H9 (cell line): ENCODE measurements around the gene AK5. TPM values are rescaled to one million over a fixed set of nuclear protein-coding genes. Genes with fewer than 3 reads are reported as not detected.

Source experiments
- DNase-seq: peaks from one replicate; pipeline ENCODE4 v3.0.0-alpha.2; 2017
- H2AFZ ChIP-seq: one replicate; pipeline ENCODE4 v1.6.1; 2013; ENCODE audit warnings: mild to moderate bottlenecking, low read length, control low read depth, moderate library complexity
- H2AK5ac ChIP-seq: 2 replicates; pipeline ENCODE4 v1.6.1; 2013; ENCODE audit warnings: low read length, control low read depth, mixed read lengths; ENCODE audit not compliant: insufficient read length
- H2BK120ac ChIP-seq: one replicate; pipeline ENCODE4 v1.6.1; 2013; ENCODE audit warnings: low read depth, mild to moderate bottlenecking, low read length, control low read depth, inconsistent platforms; ENCODE audit not compliant: poor library complexity, severe bottlenecking
- H2BK12ac ChIP-seq: 2 replicates; pipeline ENCODE4 v1.6.1; 2013; ENCODE audit warnings: low read length, control low read depth, mixed read lengths, low read depth; ENCODE audit not compliant: insufficient read length
- H2BK15ac ChIP-seq: 2 replicates; pipeline ENCODE4 v1.6.1; 2013; ENCODE audit warnings: low read depth, low read length, control low read depth
- H2BK20ac ChIP-seq: one replicate; pipeline ENCODE4 v1.6.1; 2013; ENCODE audit warnings: low read depth, mild to moderate bottlenecking, low read length, control low read depth, inconsistent platforms; ENCODE audit not compliant: poor library complexity, severe bottlenecking
- H2BK5ac ChIP-seq: 2 replicates; pipeline ENCODE4 v1.6.1; 2013; ENCODE audit warnings: low read length, control low read depth, mixed read lengths; ENCODE audit not compliant: insufficient read length
- H3K14ac ChIP-seq: 2 replicates; pipeline ENCODE4 v1.6.1; 2013; ENCODE audit warnings: low read length, control low read depth; ENCODE audit not compliant: insufficient read depth
- H3K18ac ChIP-seq: 2 replicates; pipeline ENCODE4 v1.6.1; 2013; ENCODE audit warnings: low read depth, mild to moderate bottlenecking, mixed read lengths, low read length, control low read depth; ENCODE audit not compliant: insufficient read length
- H3K23ac ChIP-seq: 2 replicates; pipeline ENCODE4 v1.6.1; 2013; ENCODE audit warnings: low read length, control low read depth, mixed read lengths, low read depth; ENCODE audit not compliant: insufficient read length
- H3K23me2 ChIP-seq: 2 replicates; pipeline ENCODE4 v1.6.1; 2013; ENCODE audit warnings: low read depth, mild to moderate bottlenecking, mixed read lengths, low read length, control low read depth; ENCODE audit not compliant: insufficient read length, poor library complexity, severe bottlenecking
- H3K27ac ChIP-seq: 2 replicates; pipeline ENCODE4 v1.5.1; 2013; ENCODE audit warnings: low read length, control low read depth, mixed read lengths, low read depth; ENCODE audit not compliant: insufficient read length
- H3K27me3 ChIP-seq: 2 replicates; pipeline ENCODE4 v1.6.1; 2013; ENCODE audit warnings: low read length, control low read depth, inconsistent platforms; ENCODE audit not compliant: insufficient read depth
- H3K4ac ChIP-seq: 2 replicates; pipeline ENCODE4 v1.6.1; 2013; ENCODE audit warnings: low read depth, mild to moderate bottlenecking, control low read depth, inconsistent platforms, low read length, moderate library complexity
- H3K4me1 ChIP-seq: 2 replicates; pipeline ENCODE4 v1.6.1; 2013; ENCODE audit warnings: low read length, control low read depth, inconsistent platforms; ENCODE audit not compliant: insufficient read depth
- H3K4me2 ChIP-seq: 2 replicates; pipeline ENCODE4 v1.6.1; 2013; ENCODE audit warnings: low read length, control low read depth, mixed read lengths; ENCODE audit not compliant: insufficient read length, insufficient read depth
- H3K56ac ChIP-seq: 2 replicates; pipeline ENCODE4 v1.6.1; 2013; ENCODE audit warnings: low read depth, mild to moderate bottlenecking, mixed read lengths, low read length, control low read depth; ENCODE audit not compliant: insufficient read length
- H3K79me1 ChIP-seq: 2 replicates; pipeline ENCODE4 v1.6.1; 2013; ENCODE audit warnings: low read depth, mild to moderate bottlenecking, moderate library complexity, low read length, control low read depth, inconsistent platforms; ENCODE audit not compliant: insufficient read depth, poor library complexity, severe bottlenecking
- H3K79me2 ChIP-seq: 2 replicates; pipeline ENCODE4 v1.6.1; 2013; ENCODE audit warnings: low read length, control low read depth, inconsistent platforms; ENCODE audit not compliant: insufficient read depth
- H3K9ac ChIP-seq: 2 replicates; pipeline ENCODE4 v1.6.1; 2013; ENCODE audit warnings: low read length, control low read depth, mixed read lengths; ENCODE audit not compliant: insufficient read length; ENCODE audit errors: extremely low read depth
- H3K9me3 ChIP-seq: one replicate; pipeline ENCODE4 v1.6.1; 2013; ENCODE audit warnings: low read depth, low read length, inconsistent platforms; ENCODE audit not compliant: control insufficient read depth
- H3T11ph ChIP-seq: one replicate; pipeline ENCODE4 v1.6.1; 2013; ENCODE audit warnings: mild to moderate bottlenecking, low read length, control low read depth, inconsistent platforms
- H4K20me1 ChIP-seq: one replicate; pipeline ENCODE4 v1.6.1; 2013; ENCODE audit not compliant: control insufficient read depth, insufficient read length, insufficient read depth
- H4K5ac ChIP-seq: 2 replicates; pipeline ENCODE4 v1.6.1; 2013; ENCODE audit warnings: low read depth, mild to moderate bottlenecking, mixed read lengths, low read length, control low read depth; ENCODE audit not compliant: insufficient read length
- H4K8ac ChIP-seq: replicated peaks from 2 replicates; pipeline ENCODE4 v1.6.1; 2013; ENCODE audit warnings: low read length, control low read depth, mixed read lengths, low read depth; ENCODE audit not compliant: insufficient read length
- H4K91ac ChIP-seq: 2 replicates; pipeline ENCODE4 v1.6.1; 2013; ENCODE audit warnings: low read depth, mild to moderate bottlenecking, moderate library complexity, mixed read lengths, low read length, control low read depth; ENCODE audit not compliant: insufficient read length
- H3K27ac Mint-ChIP-seq, 3 experiments: 2 replicates in 2 of 3; 3 replicates in 1 of 3; pipeline ENCODE4 v1.8.0; 2020 to 2021; ENCODE audit warnings: mixed read lengths in 3 of 3, mild to moderate bottlenecking in 1 of 3, moderate library complexity in 1 of 3
- H3K27me3 Mint-ChIP-seq: 2 replicates; pipeline ENCODE4 v1.8.0; 2021; ENCODE audit warnings: low read depth, mild to moderate bottlenecking, moderate library complexity, mixed read lengths
- H3K36me3 Mint-ChIP-seq, 3 experiments: 2 replicates in 2 of 3; 3 replicates in 1 of 3; pipeline ENCODE4 v1.8.0; 2020 to 2021; ENCODE audit warnings: low read depth in 3 of 3, mixed read lengths in 3 of 3; ENCODE audit not compliant: insufficient read depth in 1 of 3
- H3K4me1 Mint-ChIP-seq, 2 experiments: 2 replicates each; pipeline ENCODE4 v1.8.0; 2020; ENCODE audit warnings: mixed read lengths in 2 of 2
- H3K4me3 Mint-ChIP-seq, 2 experiments: 2 replicates in 1 of 2; 3 replicates in 1 of 2; pipeline ENCODE4 v1.8.0; 2020 to 2021; ENCODE audit warnings: mild to moderate bottlenecking in 2 of 2, mixed read lengths in 2 of 2, moderate library complexity in 1 of 2
- H3K9me3 Mint-ChIP-seq, 2 experiments: 2 replicates in 1 of 2; 3 replicates in 1 of 2; pipeline ENCODE4 v1.8.0; 2020; ENCODE audit warnings: mild to moderate bottlenecking in 2 of 2, mixed read lengths in 2 of 2, moderate library complexity in 1 of 2
- total RNA-seq: library from RNA; stranded (reverse); gene quantifications from 2 replicates; pipeline ENCODE4 v1.2.1, GENCODE V29; 2021
- TF ChIP-seq, protein P1 (sequence below): fragments of 200-600 bp; sonication (generic); conservative IDR thresholded peaks from 3 replicates; pipeline ENCODE4 v1.8.0; 2021; ENCODE audit warnings: antibody characterized with exemption, mild to moderate bottlenecking

Gene AK5
- total RNA-seq, 1 experiment from 2014 or later: 2.5 TPM

DNA sequence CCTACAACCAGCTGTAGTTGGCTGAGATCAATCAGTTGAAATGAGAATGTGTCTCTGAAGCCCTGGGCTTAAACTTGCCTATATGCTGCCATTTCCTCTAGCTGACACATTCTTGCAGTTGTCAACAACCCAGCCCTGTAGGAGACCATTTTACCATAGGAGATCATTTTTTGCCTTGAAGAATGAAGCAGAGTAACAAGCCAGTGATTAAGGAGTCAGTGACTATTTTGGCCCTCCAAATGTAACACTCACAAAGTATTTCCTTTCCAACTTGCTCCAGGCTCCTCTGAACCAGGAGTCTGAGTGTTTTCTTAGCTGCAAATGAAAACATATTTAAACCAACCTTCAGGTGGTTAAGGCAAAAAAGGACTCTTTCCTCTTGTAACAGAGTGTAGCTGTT, 217.1 kb downstream of the AK5 start:
- Histone ChIP-seq H2BK120ac (no peak overlapping the region), H4K91ac (no peak overlapping the region), H3K56ac (no peak overlapping the region), H3K27me3 (no peaks in the 10 kb centered on the region), H3K4me2 (no peak overlapping the region), H3T11ph (no peak overlapping the region), H3K79me2 (no peaks in the 10 kb centered on the region), H2BK12ac (no peak overlapping the region), H3K27ac (no peak overlapping the region), H3K23ac (no peak overlapping the region), H3K79me1 (no peaks in the 10 kb centered on the region), H2BK20ac (no peak overlapping the region), H4K8ac (no peak overlapping the region), H3K4me1 (no peaks in the 10 kb centered on the region), H3K18ac (no peak overlapping the region), H2BK5ac (no peak overlapping the region), H3K9ac (no peak overlapping the region), H3K23me2 (no peaks in the 10 kb centered on the region), H2BK15ac (no peak overlapping the region), H3K9me3 (no peaks in the 10 kb centered on the region), H2AFZ (no peak overlapping the region), H3K14ac (no peak overlapping the region), H2AK5ac (no peak overlapping the region), H3K4ac (no peak overlapping the region), H4K20me1 (no peaks in the 10 kb centered on the region), H4K5ac (no peak overlapping the region)
- Mint-ChIP-seq H3K4me1 (no peaks in the 10 kb centered on the region), H3K27ac (no peak overlapping the region), H3K27me3 (no peaks in the 10 kb centered on the region; the same call in 1 of the 2 replicates), H3K9me3 (peaks cover 3 to 6% of the 10 kb centered on the region in 2 experiments; a peak in 2 of 5 replicates), H3K4me3 (no peak overlapping the region), H3K36me3 (peaks cover 0 to 7% (median 4%) of the 10 kb centered on the region in 3 experiments; a peak in 6 of 7 replicates)
- DNase-seq: no peak
- TF ChIP-seq, protein P1, sequence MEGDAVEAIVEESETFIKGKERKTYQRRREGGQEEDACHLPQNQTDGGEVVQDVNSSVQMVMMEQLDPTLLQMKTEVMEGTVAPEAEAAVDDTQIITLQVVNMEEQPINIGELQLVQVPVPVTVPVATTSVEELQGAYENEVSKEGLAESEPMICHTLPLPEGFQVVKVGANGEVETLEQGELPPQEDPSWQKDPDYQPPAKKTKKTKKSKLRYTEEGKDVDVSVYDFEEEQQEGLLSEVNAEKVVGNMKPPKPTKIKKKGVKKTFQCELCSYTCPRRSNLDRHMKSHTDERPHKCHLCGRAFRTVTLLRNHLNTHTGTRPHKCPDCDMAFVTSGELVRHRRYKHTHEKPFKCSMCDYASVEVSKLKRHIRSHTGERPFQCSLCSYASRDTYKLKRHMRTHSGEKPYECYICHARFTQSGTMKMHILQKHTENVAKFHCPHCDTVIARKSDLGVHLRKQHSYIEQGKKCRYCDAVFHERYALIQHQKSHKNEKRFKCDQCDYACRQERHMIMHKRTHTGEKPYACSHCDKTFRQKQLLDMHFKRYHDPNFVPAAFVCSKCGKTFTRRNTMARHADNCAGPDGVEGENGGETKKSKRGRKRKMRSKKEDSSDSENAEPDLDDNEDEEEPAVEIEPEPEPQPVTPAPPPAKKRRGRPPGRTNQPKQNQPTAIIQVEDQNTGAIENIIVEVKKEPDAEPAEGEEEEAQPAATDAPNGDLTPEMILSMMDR: no peak
